Endothelial cell of umbilical vein (primary cell): ENCODE data around the gene TUB. TPM values are rescaled to one million over a fixed set of nuclear protein-coding genes. Genes with fewer than 3 reads are reported as not detected.

Experiments used
- BruUV-seq: library from RNA; stranded (reverse); fragments of 400-500 nt; replicated peaks from 2 replicates; lab custom pipeline; 2021; lab: Mats Ljungman, UMichigan
- CTCF ChIA-PET: fragments of 300-600, 350-600 bp; sonication (Branson Sonifier 250); formaldehyde crosslinking; loops from one replicate; lab custom pipeline; 2021; ENCODE audit warnings: antibody characterized with exemption, inconsistent platforms; lab: Charles Lee
- POLR2A ChIA-PET: fragments of 300-600, 350-600 bp; sonication (Branson Sonifier 250); formaldehyde crosslinking; loops from one replicate; lab custom pipeline; 2021; ENCODE audit warnings: antibody characterized with exemption, inconsistent platforms; lab: Charles Lee
- DNase-seq: peaks from one replicate; pipeline ENCODE4 v3.0.0-alpha.2; 2011; ENCODE audit warnings: low read depth, low spot score
- FAIRE-seq: peaks from 2 replicates; lab custom pipeline; 2011; peaks lifted over from hg19 to GRCh38; lab: Jason Lieb, UNC
- H2AFZ ChIP-seq: 2 replicates; pipeline ENCODE4 v1.6.0; 2012; ENCODE audit warnings: low read depth, low read length, control low read depth, inconsistent platforms
- H3K27ac ChIP-seq: 2 replicates; pipeline ENCODE4 v1.5.1; 2011; ENCODE audit warnings: low read depth, mild to moderate bottlenecking, control low read depth, low read length, moderate library complexity; ENCODE audit not compliant: insufficient read depth
- H3K27me3 ChIP-seq, 2 experiments: 2 replicates each; pipeline versions ENCODE4 v1.6.0 to v1.6.1; 2011; ENCODE audit warnings: low read length in 2 of 2, mixed read lengths in 1 of 2; ENCODE audit not compliant: control insufficient read depth in 2 of 2, insufficient read depth in 2 of 2
- H3K36me3 ChIP-seq, 2 experiments: 2 replicates in 1 of 2; 3 replicates in 1 of 2; pipeline ENCODE4 v1.5.1; 2011; ENCODE audit warnings: low read length in 2 of 2, mild to moderate bottlenecking in 1 of 2, moderate library complexity in 1 of 2; ENCODE audit not compliant: control insufficient read depth in 2 of 2, insufficient read depth in 2 of 2; ENCODE audit errors: extremely low read depth in 1 of 2
- H3K4me1 ChIP-seq: 3 replicates; pipeline ENCODE4 v1.5.1; 2011; ENCODE audit warnings: mild to moderate bottlenecking, low read length; ENCODE audit not compliant: control insufficient read depth, insufficient read depth; ENCODE audit errors: extremely low read depth
- H3K4me2 ChIP-seq: 2 replicates; pipeline ENCODE4 v1.6.1; 2011; ENCODE audit warnings: low read length, control low read depth, mixed read lengths; ENCODE audit not compliant: insufficient read depth
- H3K4me3 ChIP-seq, 3 experiments: fragments of 200-600 bp in 1 of 3; sonication (generic), shearing (Covaris generic) in 1 of 3; replicated peaks in 1 of 3; 2 replicates each; pipeline ENCODE4 v1.5.1; 2011 to 2016; ENCODE audit warnings: control low read depth in 3 of 3, low read length in 3 of 3, mild to moderate bottlenecking in 2 of 3, inconsistent platforms in 1 of 3, low read depth in 1 of 3, moderate library complexity in 1 of 3; ENCODE audit not compliant: insufficient read depth in 1 of 3
- H3K79me2 ChIP-seq: 2 replicates; pipeline ENCODE4 v1.6.0; 2012; ENCODE audit warnings: low read length, inconsistent platforms; ENCODE audit not compliant: control insufficient read depth, insufficient read depth
- H3K9ac ChIP-seq: replicated peaks from 2 replicates; pipeline ENCODE3; 2011; ENCODE audit warnings: low read length, control low read depth; ENCODE audit not compliant: insufficient read depth; ENCODE audit errors: extremely low read depth
- H3K9me1 ChIP-seq: replicated peaks from 3 replicates; pipeline ENCODE4 v1.6.0; 2011; ENCODE audit warnings: mild to moderate bottlenecking, low read length; ENCODE audit not compliant: control insufficient read depth, insufficient read depth; ENCODE audit errors: extremely low read depth
- H3K9me3 ChIP-seq: replicated peaks from 2 replicates; pipeline ENCODE4 v1.5.1; 2012; ENCODE audit warnings: low read length, inconsistent platforms; ENCODE audit not compliant: control insufficient read depth, insufficient read depth
- H4K20me1 ChIP-seq: replicated peaks from 2 replicates; pipeline ENCODE3; 2011; ENCODE audit warnings: mild to moderate bottlenecking, low read length; ENCODE audit not compliant: control insufficient read depth, insufficient read depth; ENCODE audit errors: extremely low read depth
- EZH2 ChIP-seq: IDR thresholded peaks from 2 replicates; pipeline ENCODE4 v1.6.1; 2012; ENCODE audit warnings: borderline replicate concordance, low read depth, mild to moderate bottlenecking, moderate library complexity, low read length, inconsistent platforms; ENCODE audit not compliant: severe bottlenecking
- FOS ChIP-seq: IDR thresholded peaks from 2 replicates; pipeline ENCODE4 v1.6.1; 2011; ENCODE audit warnings: mild to moderate bottlenecking, low read length, moderate library complexity, borderline replicate concordance; ENCODE audit not compliant: insufficient read depth
- GATA2 ChIP-seq: IDR thresholded peaks from 2 replicates; pipeline ENCODE4 v1.7.0; 2011; ENCODE audit warnings: low read depth, mild to moderate bottlenecking, moderate library complexity, mixed read lengths, low read length; ENCODE audit not compliant: insufficient read length, insufficient read depth
- JUN ChIP-seq: IDR thresholded peaks from 2 replicates; pipeline ENCODE4 v1.6.1; 2011; ENCODE audit warnings: borderline replicate concordance, low read depth; ENCODE audit not compliant: insufficient read length, insufficient read depth
- MYC ChIP-seq: IDR thresholded peaks from one replicate; pipeline ENCODE4 v1.6.1; 2011; ENCODE audit warnings: mild to moderate bottlenecking, low read depth, low read length
- POLR2A ChIP-seq: IDR thresholded peaks from 2 replicates; pipeline ENCODE4 v1.6.1; 2012; ENCODE audit warnings: low read depth, mild to moderate bottlenecking, control low read depth, low read length
- POLR2AphosphoS5 ChIP-seq: IDR thresholded peaks from 2 replicates; pipeline ENCODE4 v1.6.1; 2012; ENCODE audit warnings: low read depth, mild to moderate bottlenecking, control low read depth, low read length, moderate library complexity; ENCODE audit not compliant: insufficient read depth
- dilution Hi-C: fragments of 300-500 bp; cut with MboI; formaldehyde crosslinking; loops from one replicate; pipeline ENCODE4 v1.15.0; 2019; ENCODE audit warnings: low sequenced_read_pairs; ENCODE audit not compliant: extremely low pct_ligation_motif_present
- intact Hi-C: fragments of 100-400 bp; cut with micrococcal nuclease; formaldehyde crosslinking; loops from one replicate; pipeline ENCODE4 v1.10.0; 2022
- polyA plus RNA-seq, 4 experiments: library from polyadenylated mRNA; depleted of rRNA in 3 of 4; stranded (reverse) in 3 of 4; unstranded in 1 of 4; fragments of >200 nt; gene quantifications; 2 replicates each; pipeline versions ENCODE4 v1.2.1 to v1.2.3, GENCODE V29; 2011 to 2012; ENCODE audit warnings: missing spikeins in 1 of 4
- total RNA-seq: library from RNA; stranded (reverse); gene quantifications from 2 replicates; pipeline ENCODE4 v1.2.3, GENCODE V29; 2021
- TF ChIP-seq, protein P1 (sequence below), 2 donors: IDR thresholded peaks; 1 replicate in 1 of 2; 2 replicates in 1 of 2; pipeline ENCODE4 v1.5.1; 2011; ENCODE audit warnings: low read length in 2 of 2, mild to moderate bottlenecking in 2 of 2, moderate library complexity in 2 of 2, control low read depth in 1 of 2, inconsistent platforms in 1 of 2, low read depth in 1 of 2; ENCODE audit not compliant: insufficient read depth in 1 of 2; ENCODE audit errors: extremely low read depth in 1 of 2
- TF ChIP-seq, protein P2 (sequence below): IDR thresholded peaks from 2 replicates; pipeline ENCODE4 v1.6.1; 2011; ENCODE audit not compliant: insufficient read depth, insufficient read length

Gene TUB
- total and polyA plus RNA-seq, 2 donors (not counting 3 experiments of a cell fraction or from before 2014, with no cell fraction given): 2.3 to 3.9 TPM

DNA sequence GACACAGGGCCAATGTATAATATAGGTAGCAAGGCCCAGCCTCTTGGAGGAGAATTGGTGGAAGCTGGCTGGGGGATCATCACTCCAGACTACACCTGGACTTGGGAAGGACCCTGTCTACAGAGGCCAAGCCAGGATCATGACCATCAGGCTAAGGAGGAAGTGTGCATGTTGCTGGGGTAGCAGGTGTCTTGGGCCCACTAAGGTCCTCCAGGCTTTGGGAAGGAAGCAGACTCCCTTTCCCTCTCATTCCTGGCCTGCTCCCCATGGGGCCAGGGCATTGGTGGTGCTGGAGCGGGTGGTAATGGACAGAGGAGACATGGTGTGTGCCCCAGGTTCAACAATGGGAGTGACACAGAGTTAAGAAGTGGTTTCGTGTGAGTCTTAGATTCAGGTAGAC, 16.0 kb upstream of the TUB start:
- intact Hi-C loops (no loop called here), dilution Hi-C loops (no loop called here)
- Histone ChIP-seq H3K27ac (no peak overlapping the region), H3K9me3 (no peaks in the 10 kb centered on the region), H3K27me3 (no peaks in the 10 kb centered on the region), H3K79me2 (no peaks in the 10 kb centered on the region), H2AFZ (no peak overlapping the region), H3K4me1 (peaks cover 3% of the 10 kb centered on the region), H3K4me3 (no peak overlapping the region), H3K9ac (no peak overlapping the region), H3K36me3 (no peaks in the 10 kb centered on the region), H3K4me2 (no peak overlapping the region), H4K20me1 (no peaks in the 10 kb centered on the region), H3K9me1 (no peaks in the 10 kb centered on the region)
- no TSS peak for BruUV-seq
- FAIRE-seq (no peak), DNase-seq (no peak)
- ChIA-PET CTCF (interaction anchor here (3.5 kb wide), 1 partner anchor 32 kb away, joined by 32 read pairs; no protein-coding TSS in a partner anchor), POLR2A (no interaction called here)
- TF ChIP-seq POLR2A: no peak
- TF ChIP-seq, protein P1, sequence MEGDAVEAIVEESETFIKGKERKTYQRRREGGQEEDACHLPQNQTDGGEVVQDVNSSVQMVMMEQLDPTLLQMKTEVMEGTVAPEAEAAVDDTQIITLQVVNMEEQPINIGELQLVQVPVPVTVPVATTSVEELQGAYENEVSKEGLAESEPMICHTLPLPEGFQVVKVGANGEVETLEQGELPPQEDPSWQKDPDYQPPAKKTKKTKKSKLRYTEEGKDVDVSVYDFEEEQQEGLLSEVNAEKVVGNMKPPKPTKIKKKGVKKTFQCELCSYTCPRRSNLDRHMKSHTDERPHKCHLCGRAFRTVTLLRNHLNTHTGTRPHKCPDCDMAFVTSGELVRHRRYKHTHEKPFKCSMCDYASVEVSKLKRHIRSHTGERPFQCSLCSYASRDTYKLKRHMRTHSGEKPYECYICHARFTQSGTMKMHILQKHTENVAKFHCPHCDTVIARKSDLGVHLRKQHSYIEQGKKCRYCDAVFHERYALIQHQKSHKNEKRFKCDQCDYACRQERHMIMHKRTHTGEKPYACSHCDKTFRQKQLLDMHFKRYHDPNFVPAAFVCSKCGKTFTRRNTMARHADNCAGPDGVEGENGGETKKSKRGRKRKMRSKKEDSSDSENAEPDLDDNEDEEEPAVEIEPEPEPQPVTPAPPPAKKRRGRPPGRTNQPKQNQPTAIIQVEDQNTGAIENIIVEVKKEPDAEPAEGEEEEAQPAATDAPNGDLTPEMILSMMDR (IDR thresholded peaks at IDR 0.05; ENCODE audit: extremely low read depth in 1 of 2, insufficient read depth in 1 of 2, low read depth in 1 of 2, low read length in 2 of 2): no peak
- TF ChIP-seq, protein P2, sequence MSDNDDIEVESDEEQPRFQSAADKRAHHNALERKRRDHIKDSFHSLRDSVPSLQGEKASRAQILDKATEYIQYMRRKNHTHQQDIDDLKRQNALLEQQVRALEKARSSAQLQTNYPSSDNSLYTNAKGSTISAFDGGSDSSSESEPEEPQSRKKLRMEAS: no peak
- TF ChIP-seq FOS: no peak
- no peak for TF ChIP-seq EZH2
- no peak for TF ChIP-seq MYC
- no peak for TF ChIP-seq POLR2AphosphoS5
- TF ChIP-seq GATA2: no peak
- TF ChIP-seq JUN: no peak
